Gastrocnemius medialis (tissue), 4 donors: ENCODE data around the gene BAG5. TPM values are rescaled to one million over a fixed set of nuclear protein-coding genes. Genes with fewer than 3 reads are reported as not detected.
"Not testable (repeated sequence)": the region's sequence is repeated elsewhere in the genome, so short reads cannot be mapped to it uniquely, and the experiment has no call there.

ENCODE experiments used
- ATAC-seq, 2 donors: fragments of 150-250 bp; one replicate each; pipeline ENCODE4 v1.9.1; 2016
- DNase-seq, 2 donors: peaks; one replicate each; pipeline ENCODE4 v3.0.0-alpha.2; 2019
- H3K27ac ChIP-seq, 4 donors: fragments of 200-600 bp; sonication (generic); 1 replicate in 1 of 4; 2 replicates in 3 of 4; pipeline ENCODE4 v1.5.1; 2016 to 2018; ENCODE audit warnings: mild to moderate bottlenecking in 2 of 4, moderate library complexity in 1 of 4
- H3K27me3 ChIP-seq, 3 donors: fragments of 200-600 bp; sonication (generic) in 2 of 3; 1 replicate in 1 of 3; 2 replicates in 2 of 3; pipeline versions ENCODE4 v1.5.1 to v1.6.0; 2016 to 2019; ENCODE audit warnings: mild to moderate bottlenecking in 1 of 3, moderate library complexity in 1 of 3
- H3K36me3 ChIP-seq, 2 donors: fragments of 200-600 bp; sonication (generic) in 1 of 2; one replicate each; pipeline ENCODE4 v1.5.1; 2017 to 2018
- H3K4me1 ChIP-seq, 2 donors: fragments of 200-600 bp; sonication (generic) in 1 of 2; one replicate each; pipeline ENCODE4 v1.5.1; 2016 to 2017; ENCODE audit warnings: mild to moderate bottlenecking in 2 of 2
- H3K4me3 ChIP-seq, 4 donors: fragments of 200-600 bp; sonication (generic) in 3 of 4; 1 replicate in 1 of 4; 2 replicates in 3 of 4; pipeline ENCODE4 v1.5.1; 2016 to 2019; ENCODE audit warnings: mild to moderate bottlenecking in 2 of 4
- H3K9me3 ChIP-seq, 3 donors: fragments of 200-600 bp; sonication (generic) in 2 of 3; 1 replicate in 1 of 3; 2 replicates in 2 of 3; pipeline ENCODE4 v1.5.1; 2016 to 2019
- CTCF ChIP-seq, 5 experiments: fragments of 450-650 bp in 3 of 5; fragments of 200-600 bp in 2 of 5; sonication (generic) in 2 of 5; IDR thresholded peaks in 4 of 5; conservative IDR thresholded peaks in 1 of 5; 1 replicate in 4 of 5; 2 replicates in 1 of 5; pipeline ENCODE4 v1.5.1; 2016 to 2019; ENCODE audit warnings: antibody characterized with exemption in 5 of 5, mild to moderate bottlenecking in 3 of 5, moderate library complexity in 3 of 5
- POLR2A ChIP-seq, 2 donors: fragments of 450-650 bp; IDR thresholded peaks; one replicate each; pipeline ENCODE4 v1.6.1; 2017; ENCODE audit warnings: antibody characterized with exemption in 2 of 2, mild to moderate bottlenecking in 2 of 2, moderate library complexity in 2 of 2
- in situ Hi-C, 4 donors: fragments of 200-750 bp; cut with MboI; loops; one replicate each; pipeline versions ENCODE4 v1.15.0 to v1.8.0; 2017; ENCODE audit warnings: low sequenced_read_pairs in 4 of 4
- intact Hi-C: fragments of 100-400 bp; cut with DNase I; formaldehyde crosslinking; loops from one replicate; pipeline ENCODE4 v1.15.1; 2023; ENCODE audit warnings: low total_unique reads
- total RNA-seq, 4 donors: library from RNA; depleted of rRNA; stranded (reverse); fragments of >200 nt; gene quantifications; one replicate each; pipeline versions ENCODE4 v1.1.0 to v1.2.3, GENCODE V29; 2016

The BAG5 gene
- total RNA-seq, 4 donors from 2014 or later: 16.9 to 22.6 (median 21.0) TPM

DNA sequence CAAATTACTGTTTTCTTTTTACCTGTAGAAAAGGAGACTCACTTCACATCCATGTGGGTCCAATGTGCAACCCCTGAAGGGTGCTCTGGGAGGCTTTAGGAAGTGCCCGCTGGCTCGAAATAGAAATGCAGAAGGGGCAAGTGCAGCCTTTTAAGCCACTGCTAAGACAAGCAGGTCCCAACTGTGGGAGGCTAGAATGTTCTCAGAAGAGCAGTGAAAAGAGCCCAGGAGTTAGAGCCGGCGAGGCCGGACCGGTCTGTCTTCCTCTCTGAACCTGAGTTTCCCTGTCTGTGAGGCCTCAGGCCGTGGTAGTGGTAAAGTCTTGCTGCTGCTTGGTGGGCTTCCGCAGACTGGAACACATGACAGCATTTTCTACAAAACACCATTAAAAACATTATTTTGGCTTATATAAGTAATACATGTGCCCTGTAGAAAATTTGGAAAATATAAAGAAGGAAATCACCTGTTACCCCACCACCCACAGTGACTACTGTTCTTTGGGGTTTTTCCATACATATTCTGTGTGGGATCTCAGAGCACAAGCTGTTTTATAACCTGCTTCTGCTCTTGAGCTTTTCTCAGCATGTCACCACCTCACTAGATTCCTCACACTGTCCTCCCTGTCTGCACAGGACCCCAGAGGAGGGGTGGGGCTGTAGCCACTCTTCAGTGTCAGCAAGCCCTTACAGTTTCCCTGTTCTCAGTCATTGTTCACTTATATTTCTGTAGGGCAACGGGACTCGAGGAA lies 45.9 kb downstream of the BAG5 start:
- peaks cover 0 to 9% (median 3%) of the 10 kb centered on the region in 3 donors for H3K27me3 ChIP-seq
- H3K4me3 ChIP-seq: no peak overlapping the region
- H3K9me3 ChIP-seq: no peaks in the 10 kb centered on the region
- no peaks in the 10 kb centered on the region for H3K36me3 ChIP-seq
- DNase-seq (no peak), ATAC-seq (no peak)
- peaks cover 21 to 22% of the 10 kb centered on the region in 2 donors for H3K4me1 ChIP-seq
- in situ Hi-C loops (no loop called here), intact Hi-C loops (no loop called here)
- H3K27ac ChIP-seq: no peak overlapping the region
- TF ChIP-seq POLR2A (IDR thresholded peaks at IDR 0.05): no peak
- TF ChIP-seq CTCF (IDR thresholded peaks at IDR 0.05 in 4 of 5, conservative IDR thresholded peaks at IDR 0.05 in 1 of 5): no peak

GRCh38 chr14:103514596-103515421 lies 47.6 kb downstream of the BAG5 start:
- in situ Hi-C loops (no loop called here), intact Hi-C loops (no loop called here)
- Histone ChIP-seq H3K36me3 (peaks cover 0 to 3% of the 10 kb centered on the region in 2 donors), H3K4me1 (peaks cover 15 to 22% of the 10 kb centered on the region in 2 donors), H3K9me3 (no peaks in the 10 kb centered on the region), H3K4me3 (no peak overlapping the region), H3K27ac (no peak overlapping the region), H3K27me3 (no peaks in the 10 kb centered on the region)
- peak in 1 of 2 donors; percentile 11 for DNase-seq
- no peak for TF ChIP-seq POLR2A (IDR thresholded peaks at IDR 0.05)
- no peak for TF ChIP-seq CTCF (IDR thresholded peaks at IDR 0.05 in 4 of 5, conservative IDR thresholded peaks at IDR 0.05 in 1 of 5)
- no peak for ATAC-seq

DNA sequence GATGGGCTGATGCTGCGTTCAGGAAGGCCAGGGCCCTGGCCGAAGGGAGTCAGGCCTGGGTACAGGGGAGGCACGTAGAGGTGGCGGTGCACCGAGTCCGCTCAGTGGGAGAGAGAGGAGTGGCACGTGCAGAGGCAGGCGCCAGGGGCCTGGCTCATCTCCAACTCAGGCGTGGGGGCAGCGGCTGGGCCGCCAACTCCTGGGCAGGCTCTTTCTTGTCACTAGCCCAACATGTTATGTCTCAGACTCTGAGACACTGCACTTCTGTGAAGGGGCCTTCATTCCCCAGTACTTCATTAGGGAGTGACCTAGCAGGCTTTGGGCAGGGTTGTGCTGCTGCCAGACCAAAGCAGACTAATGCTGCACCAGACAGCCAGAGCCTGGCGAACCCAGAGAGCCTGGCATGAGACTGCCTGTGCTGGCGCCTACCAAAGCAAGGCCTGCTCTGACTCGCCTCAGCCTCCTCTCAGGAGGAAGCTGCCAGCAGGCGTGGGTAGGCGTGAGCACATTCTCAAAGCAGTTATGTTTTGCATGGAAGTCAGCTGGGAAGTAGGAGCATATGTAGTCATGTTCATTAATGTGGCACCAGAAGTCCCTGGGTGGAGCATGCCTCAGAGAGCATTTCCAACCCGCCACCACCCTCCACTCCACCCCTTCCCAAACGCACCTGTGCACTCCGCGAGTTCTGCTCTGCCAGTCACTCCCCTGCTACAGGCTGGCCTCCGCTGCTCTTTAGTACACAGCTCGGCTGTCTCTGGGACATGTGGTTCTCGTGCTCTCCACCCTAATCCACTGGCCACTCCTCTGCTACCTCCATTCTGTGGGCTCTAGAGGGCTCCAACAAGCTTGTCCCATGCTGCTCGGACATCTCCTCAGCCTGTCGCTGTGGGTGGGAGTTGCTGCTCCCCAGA lies 49.5 kb downstream of the BAG5 start:
- Histone ChIP-seq H3K4me1 (peaks cover 15 to 17% of the 10 kb centered on the region in 2 donors), H3K36me3 (peaks cover 0 to 20% of the 10 kb centered on the region in 2 donors), H3K27me3 (no peaks in the 10 kb centered on the region), H3K4me3 (no peak overlapping the region), H3K9me3 (no peaks in the 10 kb centered on the region), H3K27ac (peak overlapping the region; percentile 76 to 85 (median 82))
- DNase-seq: peak; percentile 57 to 78
- ATAC-seq: peak; percentile 68 to 78
- in situ Hi-C loops: no loop called here
- intact Hi-C loops: no loop called here
- TF ChIP-seq POLR2A (IDR thresholded peaks at IDR 0.05) (peak in 1 of 2 donors; percentile 9), CTCF (IDR thresholded peaks at IDR 0.05 in 4 of 5, conservative IDR thresholded peaks at IDR 0.05 in 1 of 5) (no peak)

DNA sequence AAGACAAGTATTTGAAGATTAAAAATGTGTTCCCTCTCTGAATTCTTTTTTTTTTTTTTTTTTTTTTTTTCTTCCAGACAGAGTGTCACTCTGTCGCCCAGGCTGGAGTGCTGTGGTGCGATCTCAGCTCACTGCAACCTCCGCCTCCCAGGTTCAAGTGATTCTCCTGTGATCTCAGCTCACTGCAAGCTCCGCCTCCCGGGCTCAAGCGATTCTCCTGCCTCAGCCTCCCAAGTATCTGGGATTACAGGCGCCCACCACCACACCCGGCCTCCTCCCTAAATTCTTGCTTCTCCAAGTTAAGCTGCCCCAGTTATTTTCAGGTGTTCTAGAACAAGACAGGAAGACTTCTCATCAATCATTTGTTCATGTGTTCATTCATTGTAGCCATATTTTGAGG lies 50.3 kb downstream of the BAG5 start:
- H3K4me1 ChIP-seq: peaks cover 15 to 17% of the 10 kb centered on the region in 2 donors
- H3K9me3 ChIP-seq, intact Hi-C loops, in situ Hi-C loops, H3K4me3 ChIP-seq, ATAC-seq, DNase-seq, H3K27me3 ChIP-seq: not testable (repeated sequence)
- H3K36me3 ChIP-seq: peaks cover 0 to 22% of the 10 kb centered on the region in 2 donors
- peak overlapping the region; percentile 76 to 85 (median 82) for H3K27ac ChIP-seq
